Right hindlimb (tissue), 1 donor: ENCODE measurements around the gene CPNE8.
"Not testable (repeated sequence)": the region's sequence is repeated elsewhere in the genome, so short reads cannot be mapped to it uniquely, and the experiment has no call there.

ENCODE experiments used
- DNase-seq: peaks from one replicate; pipeline ENCODE4 v3.0.0-alpha.2; 2018

CPNE8 gene

DNA sequence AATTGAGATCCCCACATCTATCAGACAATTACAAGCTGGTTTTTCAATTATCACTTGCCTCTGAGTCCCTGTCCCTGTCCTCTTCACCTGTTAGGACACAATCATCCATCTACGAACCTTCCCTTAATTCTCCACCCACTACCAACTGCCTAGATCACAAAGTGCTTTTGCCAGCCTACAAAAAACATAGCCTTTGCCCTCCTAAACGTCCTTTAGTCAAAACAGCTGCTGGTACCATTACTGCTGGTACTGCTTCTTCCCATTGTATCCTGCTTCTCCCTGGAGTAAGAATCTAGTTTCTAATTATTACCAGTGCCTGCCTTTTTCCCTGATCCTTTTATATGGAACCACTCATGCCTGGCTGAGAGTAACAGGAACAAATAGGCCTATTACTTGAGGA is 82.1 kb downstream of the CPNE8 start:
- DNase-seq: no peak

DNA sequence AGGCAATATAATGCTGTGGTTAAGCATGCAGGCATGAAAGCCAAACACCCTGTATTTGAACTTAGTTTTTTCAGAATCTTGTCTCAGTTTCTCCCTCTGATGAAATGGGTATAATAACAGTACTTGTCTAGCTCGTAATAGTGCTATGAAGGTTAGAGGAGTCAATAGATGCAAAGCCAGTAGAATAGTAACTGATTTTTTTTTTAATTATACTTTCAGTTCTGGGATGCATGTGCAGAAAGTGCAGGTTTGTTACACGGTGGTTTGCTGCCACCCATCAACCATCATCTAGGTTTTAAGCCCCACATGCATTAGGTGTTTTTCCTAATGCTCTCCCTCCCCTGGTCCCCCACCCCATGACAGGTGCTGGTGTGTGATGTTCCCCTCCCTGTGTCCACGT is 87.4 kb downstream of the CPNE8 start:
- no peak for DNase-seq

DNA sequence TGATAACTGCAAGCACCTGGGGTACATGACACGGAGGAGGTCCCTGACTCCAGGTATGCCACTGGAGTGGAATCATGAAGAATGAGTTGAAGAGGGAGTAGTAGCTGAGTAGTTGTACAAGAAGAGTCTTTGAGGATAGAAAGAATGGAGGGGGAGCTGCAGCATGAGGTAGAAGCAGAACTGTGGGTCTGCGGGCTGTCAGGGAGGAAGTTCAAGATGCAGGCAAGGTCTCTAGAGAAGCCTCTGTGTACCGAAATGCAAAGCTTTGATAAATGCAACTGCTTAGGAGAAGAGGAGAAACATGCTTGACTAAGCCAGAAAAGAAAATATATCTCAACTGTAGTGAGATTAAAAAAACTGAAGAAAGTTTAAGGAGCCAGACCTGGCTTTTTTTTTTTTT is 91.5 kb downstream of the CPNE8 start:
- no peak for DNase-seq

DNA sequence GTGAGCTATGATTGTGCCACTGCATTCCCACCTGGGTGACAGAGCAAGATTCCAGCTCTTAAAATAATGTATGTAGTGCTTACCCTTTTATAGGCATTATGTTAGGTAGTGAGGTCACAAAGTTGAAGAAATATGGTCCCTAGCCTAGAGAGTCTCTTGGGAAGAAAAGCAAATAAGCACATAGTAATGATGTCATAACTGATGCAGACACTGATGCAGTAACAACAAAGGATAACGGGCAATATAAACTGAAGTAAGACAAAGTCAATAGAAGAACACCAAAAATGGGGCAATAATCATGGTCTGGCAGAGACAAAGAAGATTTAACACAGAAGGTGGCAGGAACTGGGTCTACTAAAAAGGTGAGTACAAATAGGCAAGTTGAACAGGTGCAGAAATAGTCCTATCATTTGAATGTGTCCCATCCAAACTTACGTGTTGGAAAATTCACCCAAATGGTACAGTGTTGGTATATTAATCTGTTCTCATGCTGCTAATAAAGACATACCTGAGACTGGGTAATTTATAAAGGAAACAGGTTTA is 93.5 kb downstream of the CPNE8 start:
- DNase-seq: no peak

DNA sequence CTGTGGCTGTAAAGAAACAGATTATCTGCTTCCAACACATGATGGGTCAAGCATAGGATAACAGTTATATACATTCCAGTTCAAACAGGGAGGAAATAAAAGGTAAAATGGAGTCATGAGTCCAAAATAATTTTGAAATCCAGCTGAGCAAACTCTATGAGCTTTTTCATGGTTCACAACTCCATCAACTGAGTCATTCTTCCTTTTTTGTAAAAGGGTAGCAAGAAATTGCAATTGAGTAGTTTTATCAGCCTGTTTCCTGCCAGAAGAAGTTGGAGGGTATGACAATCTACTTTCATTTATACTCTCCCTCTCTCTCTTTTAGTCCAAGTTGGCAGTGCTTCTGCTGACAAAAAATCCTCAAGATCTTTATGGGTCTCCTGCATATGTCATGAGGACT is 95.6 kb downstream of the CPNE8 start:
- DNase-seq: no peak

DNA sequence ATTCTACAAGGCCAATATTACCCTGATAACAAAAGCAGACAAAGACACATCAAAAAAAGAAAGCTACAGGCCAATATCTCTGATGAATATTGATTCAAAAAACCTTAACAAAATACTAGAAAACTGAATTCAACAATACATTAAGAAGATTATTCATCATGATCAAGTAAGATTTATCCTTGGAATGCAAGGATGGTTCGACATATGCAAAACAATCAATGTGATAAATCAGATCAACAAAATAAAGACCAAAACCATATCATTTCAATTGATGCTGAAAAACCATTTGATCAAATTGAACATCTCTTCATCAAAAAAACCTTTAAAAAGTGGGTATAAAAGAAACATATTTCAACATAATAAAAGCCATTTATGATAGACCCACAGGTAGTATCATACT is 117.3 kb downstream of the CPNE8 start:
- DNase-seq: no peak

DNA sequence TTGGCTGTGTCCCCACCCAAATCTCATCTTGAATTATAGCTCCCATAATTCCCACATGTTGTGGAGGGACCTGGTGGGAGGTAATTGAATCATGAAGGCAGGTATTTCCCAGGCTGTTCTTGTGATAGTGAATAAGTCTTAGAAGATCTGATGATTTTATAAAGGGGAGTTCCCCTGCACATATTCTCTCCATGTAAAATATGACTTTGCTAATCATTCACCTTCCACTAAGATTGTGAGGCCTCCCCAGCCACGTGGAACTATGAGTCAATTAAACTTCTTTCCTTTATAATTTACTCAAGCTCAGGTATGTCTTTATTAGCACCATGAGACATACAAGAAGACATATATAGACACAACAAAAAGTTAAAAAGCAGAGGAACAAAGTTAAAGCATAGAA is 120.0 kb downstream of the CPNE8 start:
- DNase-seq: no peak

DNA sequence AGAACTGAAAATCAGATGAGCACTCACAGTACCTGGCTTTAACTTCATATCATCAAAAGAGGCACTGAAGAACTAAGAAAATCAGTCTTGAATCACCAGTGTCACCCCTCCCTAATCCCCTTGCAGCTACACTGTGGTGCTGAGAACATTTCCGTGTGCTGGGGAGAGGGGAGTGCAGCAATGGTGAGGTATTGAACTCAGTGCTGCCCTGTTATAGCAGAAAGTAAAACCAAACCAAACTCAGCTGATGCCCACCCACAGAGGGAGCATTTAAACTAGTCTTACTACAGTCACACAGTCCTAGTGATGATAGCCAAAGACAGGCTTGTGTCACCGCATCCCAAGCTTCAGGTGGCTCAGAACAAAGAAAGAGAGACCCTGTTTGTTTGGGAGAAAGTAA is 122.1 kb downstream of the CPNE8 start:
- DNase-seq: no peak

DNA sequence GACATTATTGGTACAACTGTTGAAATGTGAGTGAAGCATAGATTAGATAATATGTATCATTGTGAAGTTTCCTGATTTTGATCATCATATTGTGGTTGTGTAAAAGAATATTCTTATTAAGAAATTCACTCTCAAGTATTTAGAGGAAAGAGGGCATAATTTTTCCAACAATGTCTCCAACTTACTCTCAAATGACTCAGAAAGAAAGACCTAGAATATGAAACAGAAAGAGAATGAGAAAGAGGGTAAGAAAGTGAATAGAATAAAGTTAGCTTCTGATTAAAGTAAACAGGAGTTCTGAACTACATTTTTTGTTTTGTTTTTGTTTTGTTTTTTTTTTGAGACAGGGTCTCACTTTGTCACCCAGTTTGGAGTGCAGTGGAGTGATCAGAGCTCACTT is 123.0 kb downstream of the CPNE8 start:
- DNase-seq: no peak

DNA sequence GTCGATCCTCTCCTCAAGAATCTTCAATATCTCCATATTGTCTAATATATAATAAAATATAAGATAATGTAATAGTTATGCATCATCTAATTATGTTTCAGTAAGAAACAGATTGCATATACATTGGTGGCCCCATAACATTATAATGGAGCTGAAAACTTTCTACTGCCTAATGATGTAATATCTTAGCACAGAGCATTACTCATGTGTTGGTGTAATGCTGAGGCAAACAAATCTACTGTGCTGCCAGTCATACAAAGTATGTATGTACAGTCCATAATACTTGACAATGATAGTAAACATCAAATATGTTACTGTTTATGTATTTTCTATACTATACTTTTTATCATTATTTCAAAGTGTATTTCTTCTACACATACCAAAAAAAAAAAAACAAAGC is 128.7 kb downstream of the CPNE8 start:
- no peak for DNase-seq

DNA sequence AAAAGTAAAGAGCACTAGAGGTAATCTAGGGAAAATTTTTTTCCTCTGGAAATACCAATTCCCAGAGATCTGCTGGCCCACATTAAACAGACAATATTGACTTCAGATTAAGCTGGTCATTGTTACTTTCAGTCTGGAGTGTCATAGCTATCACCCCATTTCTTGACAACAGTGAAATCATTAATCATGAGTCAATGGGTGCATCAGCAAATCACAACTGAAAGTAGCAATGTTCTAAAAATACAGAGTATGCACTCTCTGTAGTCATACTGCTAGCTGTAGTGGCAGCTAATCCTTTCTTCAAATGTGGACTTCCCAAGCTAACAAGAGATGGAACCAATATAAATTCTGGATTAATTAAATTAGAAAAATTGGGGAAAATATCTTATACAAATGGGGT is 129.9 kb downstream of the CPNE8 start:
- DNase-seq: no peak

DNA sequence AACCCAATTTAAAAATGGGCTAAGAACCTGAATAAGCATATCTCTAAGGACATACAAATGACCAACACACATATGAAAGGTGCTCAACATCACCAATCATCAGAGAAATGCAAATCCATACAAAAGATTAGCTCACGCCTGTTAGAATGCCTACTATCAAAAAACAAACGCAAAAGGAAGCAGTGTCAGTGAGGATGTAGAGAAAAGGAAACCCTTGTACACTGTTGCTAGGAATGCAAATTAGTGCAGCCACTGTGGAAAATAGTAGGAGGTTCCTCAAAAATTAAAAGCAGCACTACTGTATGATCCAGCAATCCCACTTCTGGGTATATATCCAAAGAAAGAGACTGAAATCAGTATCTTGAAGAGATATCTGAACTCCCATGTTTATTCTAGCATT is 133.0 kb downstream of the CPNE8 start:
- no peak for DNase-seq

DNA sequence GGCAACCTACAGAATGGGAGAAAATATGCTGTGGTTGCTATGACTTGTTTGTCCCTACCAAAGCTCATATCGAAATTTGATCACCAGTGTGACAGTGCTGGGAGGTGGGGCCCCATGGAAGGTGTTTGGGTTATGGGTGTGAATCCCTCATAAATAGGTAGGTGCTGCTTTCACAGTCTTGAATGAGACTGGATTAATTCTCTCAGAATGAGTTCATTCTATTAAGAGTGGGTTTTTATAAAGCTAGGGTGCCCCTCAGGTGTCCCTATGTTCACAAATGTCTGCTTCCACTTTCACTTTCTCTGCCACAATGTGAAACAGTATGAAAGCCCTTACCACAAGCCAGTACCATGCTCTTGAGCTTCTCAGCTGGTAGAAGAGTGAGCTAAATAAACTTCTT is 133.5 kb downstream of the CPNE8 start:
- no peak for DNase-seq

DNA sequence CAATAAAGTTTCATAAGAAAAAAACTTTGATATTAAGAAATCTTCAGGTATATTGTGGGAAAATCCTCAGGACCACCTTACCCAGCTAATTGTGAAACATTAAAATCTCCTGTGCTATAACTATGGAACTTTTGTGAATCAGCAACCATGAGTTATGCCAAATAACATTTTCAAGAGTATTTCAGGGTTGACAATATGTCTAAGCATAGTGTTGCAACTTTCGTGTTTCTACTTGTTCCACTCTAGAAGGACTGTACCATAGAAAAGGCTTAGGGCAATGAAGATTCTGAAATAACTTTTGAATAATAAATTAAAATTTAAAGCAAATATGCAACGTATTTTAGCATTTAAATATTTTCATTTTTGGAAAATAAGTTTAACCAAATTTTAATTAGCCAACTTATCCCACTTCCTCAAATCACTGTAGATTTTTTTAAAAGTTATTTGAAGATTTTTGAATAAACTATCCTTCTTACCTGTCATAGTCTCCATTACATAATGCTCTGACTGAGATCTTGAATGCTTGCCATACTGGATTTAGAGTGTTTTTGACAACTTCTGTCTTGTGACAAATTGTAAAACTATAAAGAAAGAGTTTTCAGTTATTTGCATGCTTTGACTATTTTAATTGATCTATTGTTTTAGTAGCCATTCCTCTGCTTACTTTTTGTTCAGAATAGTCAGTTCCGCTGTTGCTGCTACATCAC is 143.6 kb downstream of the CPNE8 start:
- no peak for DNase-seq

DNA sequence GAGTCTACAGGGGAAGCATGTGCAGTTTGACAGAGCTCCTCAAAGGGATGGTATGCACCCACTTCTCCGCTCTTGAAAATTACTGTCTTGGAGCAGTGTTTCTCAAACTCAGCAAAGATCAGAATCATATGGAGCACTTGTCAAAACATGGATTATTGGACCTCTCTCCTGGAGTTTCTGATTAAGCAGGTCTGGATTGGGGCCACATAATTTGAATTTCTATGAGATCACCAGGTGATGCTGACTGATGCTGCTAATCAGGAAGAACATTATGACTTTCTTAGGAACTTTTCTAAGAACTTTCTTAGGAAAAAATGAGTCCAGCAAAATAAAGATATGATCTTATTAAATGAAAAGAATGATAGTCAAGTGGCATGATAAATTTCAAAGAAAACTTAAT is 144.3 kb downstream of the CPNE8 start:
- no peak for DNase-seq

DNA sequence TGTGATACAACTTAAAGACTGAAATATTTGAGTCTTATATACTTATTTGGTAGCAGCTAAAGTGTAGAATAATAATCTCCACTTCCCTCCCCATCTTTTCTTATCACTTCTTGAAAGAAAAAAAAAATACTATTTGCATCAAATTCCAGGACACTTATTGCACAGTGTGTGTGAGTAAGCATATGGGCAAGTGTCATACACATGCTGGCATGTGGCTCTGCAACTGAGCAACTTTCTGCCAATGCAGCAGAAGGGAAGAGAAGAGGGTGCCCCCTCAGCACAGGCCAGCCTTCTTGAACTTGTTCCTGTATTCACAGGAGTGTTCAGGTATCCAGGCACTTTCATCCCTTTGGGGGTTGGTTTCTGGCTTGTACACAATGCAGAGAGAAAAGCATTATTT is 145.8 kb downstream of the CPNE8 start:
- no peak for DNase-seq

DNA sequence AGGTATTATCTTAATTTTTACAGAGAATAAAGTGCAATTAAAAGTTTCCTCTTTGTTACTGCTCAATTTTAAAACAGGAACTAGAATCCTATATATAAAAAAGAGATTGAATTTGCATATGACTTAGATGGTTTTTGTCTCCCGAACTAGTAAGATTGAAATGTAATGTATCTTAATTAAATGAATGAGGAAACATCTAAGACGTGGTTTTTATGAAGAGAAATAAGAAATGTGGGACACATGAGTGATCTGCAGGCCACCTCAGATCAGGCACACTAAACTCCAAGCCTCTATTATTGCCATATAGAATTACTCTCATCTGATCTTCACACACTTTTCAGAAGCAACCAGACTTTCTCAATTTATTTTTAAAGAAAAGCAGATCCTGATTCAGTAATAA is 158.6 kb downstream of the CPNE8 start:
- DNase-seq: no peak

DNA sequence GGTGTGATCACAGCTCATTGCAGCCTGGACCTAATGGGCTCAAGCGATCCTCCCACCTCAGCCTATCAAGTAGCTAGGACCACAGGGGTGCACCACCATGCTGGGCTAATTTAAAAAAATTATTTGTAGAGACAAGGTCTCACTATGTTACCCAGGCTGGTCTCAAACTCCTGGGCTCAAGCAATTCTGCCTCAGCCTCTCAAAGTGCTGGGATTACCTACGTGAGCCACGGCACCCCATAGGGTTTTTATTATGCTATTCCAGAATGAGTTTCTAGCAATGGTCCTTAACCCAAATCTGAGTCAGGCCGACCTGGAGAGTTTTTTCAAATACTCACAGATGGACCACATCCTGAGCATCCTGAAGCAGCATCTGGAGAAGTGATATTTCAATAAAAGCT is 159.8 kb downstream of the CPNE8 start:
- DNase-seq: no peak

DNA sequence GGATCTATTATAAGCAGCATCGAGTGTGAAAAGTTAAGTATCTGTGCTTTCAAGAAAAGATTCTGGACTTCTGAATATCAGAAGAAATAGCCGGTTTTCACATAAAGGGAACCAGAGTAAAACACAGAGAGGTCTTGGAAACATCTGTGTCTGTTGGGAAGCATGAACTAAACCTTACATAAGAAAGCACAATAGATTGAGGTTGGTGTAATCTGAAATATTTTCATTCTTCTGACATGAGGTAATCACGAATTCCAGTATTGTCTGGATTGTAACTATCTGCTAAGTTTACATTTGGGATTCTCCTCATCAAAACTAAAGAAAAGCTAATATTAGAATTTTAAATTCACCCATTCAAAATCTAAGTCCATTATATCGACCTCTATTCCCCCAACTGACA is 161.3 kb downstream of the CPNE8 start:
- DNase-seq: no peak

DNA sequence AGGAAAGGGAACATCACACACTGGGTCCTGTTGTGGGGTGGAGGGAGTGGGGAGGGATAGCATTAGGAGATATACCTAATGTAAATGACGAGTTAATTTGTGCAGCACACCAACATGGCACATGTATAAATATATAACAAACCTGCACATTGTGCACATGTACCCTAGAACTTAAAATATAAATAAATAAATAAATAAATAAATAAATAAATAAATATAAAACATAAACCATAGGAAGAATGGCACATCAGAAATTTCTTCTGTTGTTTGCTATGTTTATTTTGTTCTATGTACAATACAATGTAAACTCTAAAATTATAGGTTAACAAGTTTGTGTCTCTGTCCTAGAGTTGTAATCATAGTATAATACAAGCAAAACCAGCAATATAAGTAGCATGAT is 162.9 kb downstream of the CPNE8 start:
- DNase-seq: not testable (repeated sequence)

DNA sequence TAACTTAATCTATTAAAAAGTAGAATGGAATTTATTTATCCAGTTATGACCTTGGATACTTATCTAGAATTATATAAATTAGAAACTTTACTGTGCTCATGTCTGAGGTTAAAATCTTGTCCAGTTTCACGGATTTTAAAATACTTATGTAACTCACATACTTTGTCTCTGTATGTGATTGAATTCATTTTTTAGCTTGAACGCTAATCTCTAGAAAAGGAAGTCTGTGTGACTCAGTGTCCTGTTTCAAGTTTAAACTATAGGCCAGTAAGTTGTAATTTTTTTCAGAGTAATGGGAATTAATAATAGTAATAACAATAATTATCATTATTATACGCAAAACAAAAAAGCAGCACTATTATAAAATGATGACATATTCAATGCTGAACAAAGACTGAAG is 168.6 kb downstream of the CPNE8 start:
- DNase-seq: no peak

DNA sequence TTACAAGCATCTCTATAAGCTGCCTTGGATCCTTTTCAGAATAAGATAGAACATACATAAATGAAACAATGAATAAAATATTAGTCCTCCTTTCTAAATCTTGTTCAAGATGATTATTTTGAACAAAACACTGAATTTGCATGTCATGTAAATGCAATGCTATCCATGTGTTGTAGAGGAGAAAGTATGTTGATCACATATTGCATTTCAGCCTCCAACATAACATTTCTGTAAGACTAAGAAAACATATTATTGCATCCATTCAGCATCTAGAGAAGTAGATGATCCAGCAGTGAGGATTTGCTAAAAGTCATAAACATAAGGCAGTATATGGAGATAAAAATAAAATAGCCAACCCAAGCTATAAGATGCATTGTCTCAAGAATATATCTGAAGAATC is 172.6 kb downstream of the CPNE8 start:
- DNase-seq: no peak

DNA sequence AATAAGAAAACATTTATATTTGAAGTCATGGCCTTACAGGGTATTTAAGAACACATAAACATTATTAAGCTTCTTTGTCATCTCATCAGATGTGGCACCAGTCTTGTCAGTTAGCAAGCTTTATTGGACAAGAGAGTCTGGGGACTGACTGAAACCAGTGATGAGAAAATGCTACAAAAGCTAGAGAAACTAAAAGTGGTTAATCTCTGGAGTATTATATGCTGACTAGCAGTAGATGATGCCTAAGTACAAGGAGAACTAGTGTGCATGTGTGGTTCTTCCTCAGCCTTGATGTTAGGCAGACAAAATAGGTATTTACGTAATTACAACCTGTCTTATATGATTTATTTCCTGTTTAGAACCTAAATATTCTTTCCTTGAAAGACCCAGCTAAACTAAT is 176.5 kb downstream of the CPNE8 start:
- DNase-seq: no peak

DNA sequence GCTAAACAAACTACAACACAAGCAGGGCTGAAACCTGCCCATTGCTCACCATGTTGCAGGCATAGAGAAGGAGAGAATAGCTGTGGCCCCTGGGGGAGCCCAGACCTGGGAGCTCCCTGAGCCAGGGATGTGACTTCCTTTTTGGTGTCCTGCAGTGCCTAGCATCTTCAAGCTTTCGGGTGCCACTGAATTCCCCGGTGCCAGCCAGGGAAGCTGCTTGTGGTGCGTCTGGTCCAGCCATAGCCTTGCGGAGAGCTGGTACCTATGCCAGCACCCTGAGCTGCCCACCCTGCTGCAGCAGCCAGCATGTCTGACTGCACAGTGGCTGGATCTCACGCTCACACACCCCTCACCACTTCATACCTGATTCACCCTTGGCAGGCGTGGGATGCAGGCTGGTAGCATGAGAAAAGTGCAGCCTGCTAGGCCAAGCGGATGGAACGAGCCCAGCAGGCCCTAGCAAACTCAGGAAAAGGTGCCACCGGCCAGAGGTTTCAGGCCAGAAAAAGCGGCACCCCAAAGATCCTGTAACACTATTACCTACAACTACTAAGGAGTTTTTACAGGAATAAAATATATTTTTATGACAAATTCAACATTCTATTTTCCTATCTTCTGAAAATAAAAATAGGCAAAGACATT is 183.7 kb downstream of the CPNE8 start:
- no peak for DNase-seq

DNA sequence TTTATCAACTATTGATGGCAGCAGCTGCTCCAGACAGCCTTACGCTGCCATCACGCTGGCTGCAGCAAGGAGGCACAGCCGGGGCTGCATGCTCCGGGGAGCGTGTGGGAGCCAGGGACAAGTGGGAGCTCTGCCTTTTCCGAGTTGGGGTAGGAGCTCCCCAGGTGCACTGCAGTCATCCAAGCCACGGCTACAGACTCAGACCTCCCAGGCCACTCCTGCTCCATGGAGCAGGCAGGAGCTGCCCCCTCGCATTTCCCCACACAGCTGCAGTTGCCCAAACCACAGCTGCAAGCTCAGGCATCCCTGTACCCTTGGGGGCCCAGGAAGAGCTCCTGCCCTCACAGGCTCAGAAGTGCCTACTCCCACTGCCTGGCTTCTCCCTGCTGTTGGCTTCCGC is 184.7 kb downstream of the CPNE8 start:
- DNase-seq: no peak
